GM12891 (cell line): Measurements from ENCODE around the gene LMCD1.

Source experiments
- PAX5 ChIP-seq: IDR thresholded peaks from 2 replicates; pipeline ENCODE4 v1.6.1; 2011; ENCODE audit warnings: low read length, moderate library complexity, mild to moderate bottlenecking; ENCODE audit not compliant: insufficient read depth, severe bottlenecking
- POLR2A ChIP-seq: IDR thresholded peaks from 2 replicates; pipeline ENCODE4 v1.6.1; 2011; ENCODE audit warnings: low read depth, low read length, control low read depth
- POLR2AphosphoS5 ChIP-seq: IDR thresholded peaks from 2 replicates; pipeline ENCODE4 v1.6.1; 2011; ENCODE audit warnings: low read depth, low read length, control low read depth
- POU2F2 ChIP-seq: IDR thresholded peaks from 2 replicates; pipeline ENCODE4 v1.6.1; 2011; ENCODE audit warnings: low read depth, mild to moderate bottlenecking, control low read depth, low read length, moderate library complexity
- SPI1 ChIP-seq: IDR thresholded peaks from 2 replicates; pipeline ENCODE4 v1.6.1; 2011; ENCODE audit warnings: low read depth, low read length, control low read depth
- TAF1 ChIP-seq: IDR thresholded peaks from 2 replicates; pipeline ENCODE4 v1.6.1; 2011; ENCODE audit warnings: low read depth, low read length, control low read depth

DNA sequence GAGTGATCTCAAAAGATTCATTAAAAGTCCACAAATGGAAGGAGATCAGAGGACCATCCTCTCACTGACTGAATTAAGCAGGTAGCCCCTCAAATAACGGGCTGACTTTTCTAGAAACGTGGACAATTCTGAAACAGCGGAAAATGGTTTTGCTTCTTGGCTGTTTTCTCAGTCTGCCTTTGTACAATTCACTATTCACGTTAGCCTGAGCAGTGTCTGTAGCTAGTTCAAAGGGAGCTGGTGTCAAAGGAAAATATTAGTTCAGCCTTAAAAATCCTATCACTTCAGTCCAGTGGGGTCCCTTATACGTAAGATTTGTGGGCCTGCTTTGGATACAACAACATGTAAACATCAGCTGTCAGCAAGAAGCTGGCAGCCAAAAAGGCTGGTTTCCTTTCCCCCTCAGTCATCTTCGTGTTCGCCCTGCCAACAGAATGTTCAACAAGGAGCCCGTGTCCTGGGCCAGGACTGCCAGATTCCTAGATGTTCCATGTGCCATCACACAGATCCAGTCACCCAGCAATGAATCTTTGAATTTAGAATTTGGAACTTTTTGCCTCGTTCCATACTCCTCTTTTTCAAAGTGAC, 19.3 kb downstream of the LMCD1 start:
- TF ChIP-seq POLR2A (no peak), TAF1 (no peak), POLR2AphosphoS5 (no peak), PAX5 (no peak), SPI1 (no peak), POU2F2 (no peak)
